ENCODE data around the gene PIBF1.

GRCh38 chr13:72889495-72889894 is 107.6 kb downstream of the PIBF1 start:
- TF ChIP-seq CTCF (conservative IDR thresholded peaks at IDR 0.05; ENCODE audit: low read depth, low read length) (no peak), USF2 (IDR thresholded peaks at IDR 0.05; ENCODE audit: low read depth, low read length) (no peak), POLR2A (IDR thresholded peaks at IDR 0.05; ENCODE audit: low read depth, low read length) (no peak)

Measured in IMR-90 (cell line).